Osteoblast (primary cell): ENCODE measurements around the gene KRTAP4-11. TPM values are rescaled to one million over a fixed set of nuclear protein-coding genes. Genes with fewer than 3 reads are reported as not detected.
"Not testable (repeated sequence)": the region's sequence is repeated elsewhere in the genome, so short reads cannot be mapped to it uniquely, and the experiment has no call there.

Experiments
- DNase-seq: peaks from one replicate; pipeline ENCODE4 v3.0.0; 2011; ENCODE audit warnings: low spot score, mixed read lengths; ENCODE audit not compliant: insufficient read length; ENCODE audit errors: missing footprints
- H2AFZ ChIP-seq: 2 replicates; pipeline ENCODE4 v1.6.0; 2011; ENCODE audit warnings: mild to moderate bottlenecking, low read length
- H3K27ac ChIP-seq: 2 replicates; pipeline ENCODE4 v1.5.1; 2011; ENCODE audit warnings: mild to moderate bottlenecking, low read depth, low read length, moderate library complexity
- H3K27me3 ChIP-seq: 2 replicates; pipeline ENCODE4 v1.6.0; 2012; ENCODE audit warnings: mild to moderate bottlenecking, control low read depth, inconsistent platforms, low read length, moderate library complexity; ENCODE audit not compliant: insufficient read depth
- H3K36me3 ChIP-seq: 2 replicates; pipeline ENCODE4 v1.5.1; 2011; ENCODE audit warnings: mild to moderate bottlenecking, low read length, control low read depth, moderate library complexity; ENCODE audit not compliant: insufficient read depth
- H3K4me1 ChIP-seq: 2 replicates; pipeline ENCODE4 v1.5.1; 2011; ENCODE audit warnings: mild to moderate bottlenecking, low read length, control low read depth, moderate library complexity; ENCODE audit not compliant: insufficient read depth
- H3K4me2 ChIP-seq: 2 replicates; pipeline ENCODE4 v1.6.0; 2011; ENCODE audit warnings: mild to moderate bottlenecking, low read length; ENCODE audit not compliant: insufficient read depth
- H3K4me3 ChIP-seq: fragments of 200-600 bp; sonication (generic); 3 replicates; pipeline ENCODE4 v1.5.1; 2012; ENCODE audit warnings: mild to moderate bottlenecking, low read length, inconsistent platforms; ENCODE audit not compliant: insufficient read depth
- H3K79me2 ChIP-seq: 2 replicates; pipeline ENCODE4 v1.6.0; 2012; ENCODE audit warnings: mild to moderate bottlenecking, low read length, control low read depth, inconsistent platforms; ENCODE audit not compliant: insufficient read depth
- H3K9me3 ChIP-seq: 2 replicates; pipeline ENCODE4 v1.5.1; 2011; ENCODE audit warnings: low read depth, low read length, control low read depth
- H4K20me1 ChIP-seq: 2 replicates; pipeline ENCODE4 v1.6.0; 2012; ENCODE audit warnings: mild to moderate bottlenecking, low read length, control low read depth; ENCODE audit not compliant: insufficient read depth
- CTCF ChIP-seq: IDR thresholded peaks from 2 replicates; pipeline ENCODE4 v1.5.1; 2011; ENCODE audit warnings: mild to moderate bottlenecking, low read depth, low read length, moderate library complexity; ENCODE audit errors: extremely low read depth
- total RNA-seq: library from RNA; depleted of rRNA; stranded (reverse); fragments of >200 nt; gene quantifications from 2 replicates; pipeline ENCODE4 v1.2.3, GENCODE V29; 2012

The KRTAP4-11 gene
- total RNA-seq, 1 donor, result not detected

GRCh38 chr17:41121742-41122141, 3.6 kb upstream of the KRTAP4-11 start:
- peaks cover 22% of the 10 kb centered on the region for H3K4me1 ChIP-seq
- H3K4me2 ChIP-seq, result no peak overlapping the region
- H3K36me3 ChIP-seq, result no peaks in the 10 kb centered on the region
- no peaks in the 10 kb centered on the region for H4K20me1 ChIP-seq
- no peak for TF ChIP-seq CTCF
- no peaks in the 10 kb centered on the region for H3K9me3 ChIP-seq
- no peaks in the 10 kb centered on the region for H3K27me3 ChIP-seq
- H3K4me3 ChIP-seq, result no peak overlapping the region
- H3K79me2 ChIP-seq, result no peaks in the 10 kb centered on the region
- no peak overlapping the region for H2AFZ ChIP-seq
- no peak overlapping the region for H3K27ac ChIP-seq
- no peak for DNase-seq

DNA sequence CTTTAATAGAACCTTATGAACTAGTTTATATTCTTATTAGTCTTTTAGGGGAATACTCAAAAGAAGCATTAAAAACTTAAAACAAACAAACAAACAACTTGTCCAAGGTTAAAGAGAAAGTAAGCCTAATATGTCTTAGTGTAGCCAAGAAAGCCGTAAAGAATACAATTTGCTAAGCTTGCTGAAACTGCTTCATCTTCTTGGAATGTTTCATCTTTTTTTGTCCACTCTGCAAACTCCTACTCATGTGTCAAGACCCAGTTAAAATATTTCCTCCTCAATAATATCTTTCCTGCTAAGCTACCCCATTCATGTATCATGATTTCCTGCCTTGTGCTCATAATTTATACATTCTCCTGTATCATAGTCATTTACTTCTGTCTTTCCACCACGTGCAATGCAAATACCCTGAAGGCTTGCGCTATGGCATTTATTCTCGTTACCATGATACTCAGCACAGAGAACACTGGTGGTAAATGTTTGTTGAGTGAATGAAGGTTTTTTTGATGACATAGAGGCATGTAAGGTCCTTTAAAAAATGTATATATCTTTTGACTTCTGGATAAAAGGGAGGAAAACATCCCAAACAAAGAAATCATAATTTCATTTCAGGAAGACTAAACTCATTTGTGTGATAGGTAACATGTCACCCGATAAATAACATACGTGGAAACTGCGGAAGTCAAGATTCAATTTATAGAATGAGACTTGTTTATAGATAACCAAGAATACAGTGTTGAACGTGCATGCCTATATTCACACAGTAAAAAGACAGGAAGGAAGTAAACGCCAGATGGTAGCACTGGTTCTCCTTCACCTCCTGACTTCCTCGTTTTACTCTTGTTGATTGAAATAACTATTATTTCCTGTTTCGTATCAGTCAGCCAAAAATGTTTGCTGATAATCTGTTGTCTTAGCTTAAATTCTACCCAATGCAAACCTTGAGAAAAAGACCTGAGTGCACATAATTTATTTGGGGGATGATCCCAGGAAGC, 1.8 kb upstream of the KRTAP4-11 start:
- H3K27ac ChIP-seq, H3K27me3 ChIP-seq, H3K9me3 ChIP-seq, H2AFZ ChIP-seq, DNase-seq, H3K79me2 ChIP-seq, H3K4me3 ChIP-seq, H4K20me1 ChIP-seq, H3K36me3 ChIP-seq, H3K4me2 ChIP-seq: not testable (repeated sequence)
- peaks cover 22% of the 10 kb centered on the region for H3K4me1 ChIP-seq

- no peaks in the 10 kb centered on the region for H4K20me1 ChIP-seq
- peak overlapping the region; percentile 24 for H3K27ac ChIP-seq
- no peak overlapping the region for H2AFZ ChIP-seq
- peaks cover 13% of the 10 kb centered on the region for H3K4me1 ChIP-seq
- no peaks in the 10 kb centered on the region for H3K36me3 ChIP-seq
- no peaks in the 10 kb centered on the region for H3K79me2 ChIP-seq
- no peaks in the 10 kb centered on the region for H3K9me3 ChIP-seq
- H3K27me3 ChIP-seq, result no peaks in the 10 kb centered on the region
- H3K4me2 ChIP-seq, result peak overlapping the region; percentile 4
- H3K4me3 ChIP-seq, result no peak overlapping the region
- DNase-seq, result no peak
- TF ChIP-seq CTCF, result no peak
Measured at GRCh38 chr17:41118721-41119120, 548 bp upstream of the KRTAP4-11 start.

DNA sequence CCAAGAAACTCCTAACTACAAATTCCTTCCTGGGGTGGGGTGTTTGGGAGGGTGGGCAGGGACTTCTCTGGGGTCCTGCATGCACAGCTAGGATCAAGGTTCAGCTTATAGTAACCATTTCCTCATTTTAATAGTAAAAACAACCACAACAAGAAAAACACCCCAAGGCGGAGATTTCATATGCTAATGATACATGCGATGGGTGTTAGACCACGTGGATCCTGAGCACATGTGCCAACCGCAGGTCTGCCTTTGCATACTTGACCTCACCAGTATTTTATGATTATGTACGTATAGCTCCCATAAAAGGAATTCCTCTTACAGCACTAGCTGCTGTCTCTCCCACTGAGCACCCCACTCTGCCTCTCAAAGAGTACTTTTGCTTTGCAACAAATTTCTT, 1.9 kb downstream of the KRTAP4-11 start:
- Histone ChIP-seq H3K27me3 (no peaks in the 10 kb centered on the region), H4K20me1 (no peaks in the 10 kb centered on the region), H3K4me2 (no peak overlapping the region), H2AFZ (no peak overlapping the region), H3K79me2 (no peaks in the 10 kb centered on the region), H3K4me3 (no peak overlapping the region), H3K27ac (no peak overlapping the region), H3K36me3 (no peaks in the 10 kb centered on the region), H3K4me1 (peaks cover 13% of the 10 kb centered on the region), H3K9me3 (no peaks in the 10 kb centered on the region)
- TF ChIP-seq CTCF, result no peak
- DNase-seq, result no peak
